NCI-H510A (cell line): ENCODE data around the gene ZNF746.

Source experiments
- DNase-seq: peaks from one replicate; lab custom pipeline; 2025; lab: John Stamatoyannopoulos, UW

Gene ZNF746

DNA sequence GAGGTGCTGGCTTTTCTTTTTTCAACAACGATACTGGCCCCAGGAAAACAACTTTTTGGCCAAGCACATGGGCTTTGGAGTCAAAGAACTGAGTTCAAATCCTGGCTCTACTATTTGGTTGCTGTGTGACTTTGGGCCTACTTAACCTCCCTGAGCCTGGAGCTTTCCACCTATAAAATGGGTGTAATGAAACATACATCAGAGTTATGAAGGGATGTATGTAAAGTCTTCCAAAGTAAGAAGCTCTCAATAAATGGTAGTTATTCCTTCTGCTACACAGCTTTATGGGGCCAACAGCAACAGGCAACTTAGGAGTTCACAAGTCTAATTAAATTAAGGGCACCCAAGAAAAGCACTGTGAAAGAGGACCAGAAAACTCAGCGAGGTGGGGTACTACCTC lies 69.7 kb downstream of the ZNF746 start:
- no peak for DNase-seq

DNA sequence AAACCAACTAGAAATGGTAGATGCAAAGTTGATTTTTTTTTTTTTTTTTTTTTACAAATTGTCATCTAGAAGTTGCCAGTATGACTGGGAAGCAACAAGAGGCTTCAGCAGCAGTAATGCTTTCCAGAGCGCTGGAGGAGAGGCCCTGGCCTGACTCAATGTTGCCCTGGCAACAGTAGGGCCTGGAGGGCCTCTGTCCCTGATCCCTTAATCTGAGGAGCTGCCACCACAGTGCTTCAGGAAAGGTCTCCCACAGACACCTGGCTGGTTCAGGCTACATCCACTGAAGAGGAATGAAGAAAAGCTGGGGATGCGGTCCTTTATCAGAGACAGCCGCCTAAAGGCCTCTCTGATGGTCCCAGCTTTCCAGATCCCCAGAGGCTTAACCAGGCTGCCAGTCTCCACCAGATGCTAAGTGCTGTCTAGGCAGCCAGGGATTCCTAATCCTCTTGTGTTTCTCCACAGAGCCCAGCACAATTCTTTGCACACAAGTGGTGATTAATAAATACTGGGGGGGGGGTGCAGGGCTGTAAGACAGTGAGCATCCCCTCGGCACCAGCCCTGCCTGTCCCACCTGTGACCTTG lies 70.4 kb downstream of the ZNF746 start:
- no peak for DNase-seq

DNA sequence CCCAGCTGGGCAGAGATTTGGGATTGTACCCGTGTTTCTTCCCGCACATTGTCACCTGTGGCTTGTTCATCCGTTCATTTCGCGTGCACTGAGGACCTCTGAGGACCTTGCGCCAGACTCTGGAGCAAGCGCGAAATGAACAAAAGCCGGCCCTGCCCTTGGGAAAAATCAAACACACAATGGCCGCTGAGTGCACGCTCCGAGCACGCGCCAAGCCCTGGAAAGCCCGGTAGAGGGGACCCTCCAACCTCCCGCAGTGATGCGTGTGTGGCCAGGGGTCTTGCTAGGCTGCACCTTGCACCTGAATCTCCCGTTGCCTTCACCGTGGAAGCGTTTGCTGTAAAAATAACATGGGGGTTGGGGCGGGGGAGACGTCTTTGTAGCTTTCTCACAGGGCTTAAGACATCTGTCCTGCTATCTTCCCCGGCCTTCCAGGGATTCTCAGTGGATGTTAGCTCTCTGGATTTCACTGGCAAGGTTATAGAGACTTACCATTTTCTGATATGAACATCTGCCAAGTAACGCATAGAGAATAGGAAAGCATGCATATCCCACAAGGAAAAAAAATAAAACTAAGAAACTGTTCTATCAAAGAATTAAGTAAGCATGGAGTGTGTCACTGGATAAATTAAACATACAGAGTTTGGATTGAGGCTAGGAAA lies 74.0 kb downstream of the ZNF746 start:
- DNase-seq: no peak

DNA sequence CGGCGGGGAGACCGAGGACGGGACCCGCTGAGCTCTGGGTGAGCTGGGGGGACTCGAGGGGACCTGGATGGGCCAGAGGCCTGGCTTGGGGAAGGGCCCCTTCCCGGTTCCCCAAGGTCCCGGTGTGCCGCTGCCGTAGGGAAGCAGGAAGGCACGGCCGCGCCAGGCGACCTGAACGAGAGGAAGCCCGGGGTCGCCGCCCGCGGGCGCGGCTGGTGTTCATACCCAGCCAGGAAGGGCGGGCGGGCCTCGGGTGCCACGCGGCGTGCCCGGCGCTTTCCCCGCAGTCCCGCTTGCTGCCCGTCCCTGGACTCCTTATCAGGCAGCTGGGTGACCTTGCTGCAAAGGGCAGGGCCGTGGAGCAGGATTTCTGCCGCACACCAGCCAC lies 74.7 kb downstream of the ZNF746 start:
- DNase-seq: no peak
